Activated T-helper 9 cell treated with anti-CD3 and anti-CD28 coated beads, Interleukin-2, amount 50 U/mL, for 16 hours (primary cell): ENCODE measurements around the gene UBP1.
"Not testable (repeated sequence)": the region's sequence is repeated elsewhere in the genome, so short reads cannot be mapped to it uniquely, and the experiment has no call there.

ENCODE experiments used
- DNase-seq: peaks from one replicate; pipeline ENCODE4 v3.0.0-alpha.2; 2020; ENCODE audit warnings: low read depth

UBP1 gene

GRCh38 chr3:33433843-33434242 is 6.4 kb downstream of the UBP1 start:
- DNase-seq, result no peak

- DNase-seq, result no peak
Observed at GRCh38 chr3:33430571-33430970, 9.6 kb downstream of the UBP1 start.

DNA sequence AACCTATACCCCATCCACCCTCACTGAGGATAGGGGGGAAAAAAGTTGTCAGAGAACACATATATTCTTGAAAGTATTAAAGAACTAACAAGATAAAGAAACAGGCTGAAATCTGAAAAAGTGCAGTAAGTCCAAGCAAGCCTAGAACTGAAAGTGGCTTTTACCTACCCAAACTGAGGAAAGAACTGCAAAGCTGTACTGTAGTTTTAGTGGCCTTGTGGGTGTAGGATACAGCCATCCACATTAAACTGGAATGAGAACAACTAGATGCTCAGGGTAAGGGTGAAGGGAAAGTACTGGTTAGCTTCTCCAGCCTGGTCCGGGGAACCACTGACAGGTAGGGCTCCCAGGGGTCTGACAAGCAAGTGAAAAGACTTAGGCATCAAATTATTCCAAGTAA is 10.1 kb downstream of the UBP1 start:
- no peak for DNase-seq

- not testable (repeated sequence) for DNase-seq
Observed at GRCh38 chr3:33429306-33429705, 10.9 kb downstream of the UBP1 start.

DNA sequence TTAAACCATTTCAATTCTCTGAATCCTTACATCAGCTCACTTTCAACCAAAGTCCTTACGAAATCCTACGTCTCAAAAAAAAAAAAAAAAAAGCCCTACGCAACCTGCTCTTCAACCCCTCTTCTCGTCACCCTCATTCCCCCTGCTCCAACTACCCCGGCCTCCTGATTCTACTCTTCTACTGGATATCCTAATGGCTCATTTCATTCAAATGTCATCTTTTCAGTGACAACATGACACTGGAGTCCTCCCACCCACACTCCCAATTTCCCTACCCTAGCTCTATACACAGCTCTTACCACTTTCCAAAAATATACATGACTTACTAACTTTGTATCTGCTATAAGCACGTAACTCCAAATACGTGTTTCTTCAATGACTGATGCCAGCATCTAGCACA is 11.5 kb downstream of the UBP1 start:
- DNase-seq, result no peak

- no peak for DNase-seq
Observed at GRCh38 chr3:33426630-33427317, 13.4 kb downstream of the UBP1 start.

GRCh38 chr3:33426068-33426467 is 14.1 kb downstream of the UBP1 start:
- no peak for DNase-seq

DNA sequence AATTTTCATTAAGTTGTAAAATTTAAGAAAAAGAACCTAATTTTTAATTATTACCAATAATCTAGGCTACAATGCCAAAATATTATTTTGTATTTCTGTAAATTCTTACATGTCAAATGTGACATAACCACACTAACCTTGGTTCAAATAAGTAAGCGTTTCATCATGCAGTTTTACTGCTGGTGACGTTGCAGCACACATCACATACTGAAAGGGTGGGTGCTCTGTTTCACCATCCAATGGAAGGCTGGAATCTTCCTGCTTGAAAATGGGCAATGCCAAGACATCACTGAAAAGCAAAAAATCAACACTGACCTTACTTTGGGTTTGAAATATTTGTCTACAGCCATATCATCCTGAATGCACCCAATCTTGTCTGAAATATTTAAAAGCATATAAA is 14.8 kb downstream of the UBP1 start:
- no peak for DNase-seq

GRCh38 chr3:33424606-33425452 is 15.4 kb downstream of the UBP1 start:
- DNase-seq, result no peak

DNA sequence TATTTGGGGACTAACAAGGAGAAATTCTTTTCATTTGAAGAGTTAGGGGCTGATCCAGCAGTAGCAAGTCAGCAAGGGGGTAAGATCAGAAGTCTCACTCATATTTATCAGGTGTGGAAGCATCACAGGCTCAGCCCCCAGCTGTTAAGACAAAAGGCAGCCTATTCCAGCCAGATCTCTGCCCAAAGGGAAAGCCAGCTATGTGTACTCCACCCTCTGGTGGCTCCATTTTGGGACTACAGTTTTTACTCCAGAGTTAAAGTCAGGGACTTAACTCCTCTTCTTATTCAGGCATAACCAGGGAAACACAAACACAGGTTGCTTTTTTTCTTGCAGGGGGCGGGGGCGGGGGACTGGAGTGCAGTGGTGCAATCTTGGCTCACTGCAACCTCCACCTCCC is 19.2 kb downstream of the UBP1 start:
- DNase-seq, result no peak

DNA sequence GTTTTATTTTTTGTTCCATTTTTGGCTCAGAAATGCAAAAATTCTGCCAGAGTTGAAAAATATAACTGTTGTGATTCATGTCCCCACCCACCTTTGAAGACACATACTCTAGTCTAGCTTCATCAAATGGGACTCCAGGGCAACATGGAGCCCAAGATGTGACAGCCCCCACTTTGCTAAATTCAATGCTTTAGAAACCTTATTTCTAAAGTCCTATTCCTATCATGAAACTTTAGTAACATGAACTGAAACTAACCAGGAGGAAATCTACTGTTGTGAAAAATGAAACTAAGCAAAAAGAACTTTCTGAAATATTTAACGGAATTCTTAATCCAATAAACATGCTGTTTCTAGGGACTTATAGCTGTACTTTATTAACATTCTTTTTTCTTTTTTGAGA is 20.3 kb downstream of the UBP1 start:
- DNase-seq, result no peak

GRCh38 chr3:33417066-33417673 is 23.0 kb downstream of the UBP1 start:
- DNase-seq, result no peak

GRCh38 chr3:33410816-33411215 is 29.4 kb downstream of the UBP1 start:
- not testable (repeated sequence) for DNase-seq

- no peak for DNase-seq
Observed at GRCh38 chr3:33403756-33404155, 36.4 kb downstream of the UBP1 start.

DNA sequence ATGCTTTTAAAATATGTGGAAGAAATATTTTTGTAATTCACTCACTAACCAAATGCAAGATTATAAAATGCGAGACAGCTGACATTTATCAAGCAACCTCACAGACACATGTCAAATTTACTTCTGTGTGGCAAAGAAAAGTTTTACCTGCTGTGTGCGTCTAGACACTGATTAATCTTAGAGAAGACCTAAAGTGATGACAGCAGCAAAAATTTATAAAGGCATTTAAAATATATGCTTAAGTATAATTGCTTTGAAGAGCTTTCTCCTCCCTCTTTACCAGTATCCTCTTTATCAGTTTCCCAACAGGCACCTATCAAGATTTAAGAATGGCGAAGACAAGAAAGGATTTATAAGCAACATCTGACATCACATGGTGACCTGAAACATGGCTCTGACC is 37.3 kb downstream of the UBP1 start:
- no peak for DNase-seq

GRCh38 chr3:33401781-33402180 is 38.4 kb downstream of the UBP1 start:
- no peak for DNase-seq

DNA sequence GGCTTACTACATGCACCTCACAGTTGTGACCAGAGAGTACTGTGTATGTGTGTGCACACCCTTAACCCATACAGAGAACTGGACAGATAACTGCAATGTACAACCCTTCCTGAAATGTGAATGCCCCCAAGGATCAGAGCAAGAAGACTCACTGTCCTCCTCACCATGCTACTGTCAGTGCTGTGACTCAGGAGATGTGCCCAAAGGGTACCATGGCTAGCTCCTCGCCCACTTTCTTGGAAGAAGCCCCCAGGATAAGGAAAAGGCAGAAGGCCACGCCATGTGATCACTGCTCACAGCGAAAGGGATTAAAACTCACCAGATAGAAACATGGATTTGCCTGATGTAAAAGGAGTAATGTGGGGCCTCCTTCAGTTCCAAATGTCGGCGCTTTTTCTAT is 41.8 kb downstream of the UBP1 start:
- DNase-seq, result no peak

GRCh38 chr3:33395900-33396299 is 44.3 kb downstream of the UBP1 start:
- no peak for DNase-seq

DNA sequence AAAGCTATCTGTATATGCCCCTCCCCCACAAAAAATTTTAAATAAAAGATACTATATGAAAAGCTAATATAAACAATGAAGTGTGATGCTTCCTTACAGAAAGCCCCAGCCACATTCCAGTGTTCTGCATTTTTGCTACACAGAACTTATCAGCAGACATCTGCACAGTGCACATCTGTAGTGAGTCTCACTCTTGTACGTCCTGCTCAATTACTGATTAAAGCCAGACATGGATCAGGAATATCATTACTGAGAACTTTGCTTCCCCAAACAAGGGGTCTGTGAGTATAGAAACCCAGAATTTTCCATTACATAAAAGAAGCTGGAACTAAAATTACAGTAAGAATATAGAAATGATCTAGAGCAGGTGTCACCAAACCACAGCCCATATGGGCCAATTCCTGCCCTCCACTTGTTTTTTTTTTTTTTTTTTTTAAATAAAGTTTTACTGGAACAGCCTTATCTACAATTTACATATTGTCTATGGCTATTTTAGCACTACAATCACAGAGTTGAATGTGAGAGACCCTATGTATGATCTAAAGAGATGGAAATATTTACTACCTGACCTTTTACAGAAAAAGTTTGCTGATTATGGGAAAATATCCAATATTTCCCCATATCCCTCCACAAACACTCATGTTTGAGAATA is 45.7 kb downstream of the UBP1 start:
- no peak for DNase-seq

DNA sequence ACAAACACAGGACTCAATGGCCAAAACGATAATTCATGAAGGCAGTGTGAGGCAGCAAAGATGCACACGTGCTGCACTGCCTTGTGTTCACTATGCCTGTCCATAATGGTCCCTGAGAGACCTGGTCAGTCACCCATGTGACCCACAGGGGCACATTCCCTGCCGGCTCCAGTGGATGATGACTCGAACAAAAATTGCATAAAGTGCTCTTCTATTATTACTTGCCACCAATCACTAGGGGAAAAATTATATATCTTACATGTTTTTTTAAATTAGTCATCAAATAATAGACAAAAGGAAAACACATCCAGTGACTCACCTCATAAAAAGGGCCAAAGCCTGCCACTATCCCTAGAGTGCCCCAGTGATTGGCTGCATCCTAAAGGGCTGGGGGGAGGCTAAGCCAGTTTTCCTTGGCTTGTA is 47.5 kb downstream of the UBP1 start:
- no peak for DNase-seq

DNA sequence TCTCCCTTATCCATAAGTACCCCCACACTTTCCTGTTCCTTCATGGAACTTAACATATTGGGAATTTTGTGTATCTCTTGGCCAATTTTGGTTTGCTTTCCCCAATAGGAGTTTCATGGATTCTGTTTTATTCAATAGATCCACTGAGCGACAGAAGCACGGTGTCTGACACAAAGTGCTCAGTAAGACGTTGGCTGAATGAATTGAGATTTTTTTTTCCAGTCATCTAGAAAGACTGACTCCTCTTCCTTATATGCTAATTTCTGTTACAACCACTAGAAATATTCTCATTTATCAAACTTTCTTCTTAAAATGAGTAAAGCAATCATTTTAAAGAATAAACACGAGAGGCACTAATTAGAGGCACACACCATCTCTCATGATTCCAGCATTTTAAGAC is 48.1 kb downstream of the UBP1 start:
- no peak for DNase-seq

DNA sequence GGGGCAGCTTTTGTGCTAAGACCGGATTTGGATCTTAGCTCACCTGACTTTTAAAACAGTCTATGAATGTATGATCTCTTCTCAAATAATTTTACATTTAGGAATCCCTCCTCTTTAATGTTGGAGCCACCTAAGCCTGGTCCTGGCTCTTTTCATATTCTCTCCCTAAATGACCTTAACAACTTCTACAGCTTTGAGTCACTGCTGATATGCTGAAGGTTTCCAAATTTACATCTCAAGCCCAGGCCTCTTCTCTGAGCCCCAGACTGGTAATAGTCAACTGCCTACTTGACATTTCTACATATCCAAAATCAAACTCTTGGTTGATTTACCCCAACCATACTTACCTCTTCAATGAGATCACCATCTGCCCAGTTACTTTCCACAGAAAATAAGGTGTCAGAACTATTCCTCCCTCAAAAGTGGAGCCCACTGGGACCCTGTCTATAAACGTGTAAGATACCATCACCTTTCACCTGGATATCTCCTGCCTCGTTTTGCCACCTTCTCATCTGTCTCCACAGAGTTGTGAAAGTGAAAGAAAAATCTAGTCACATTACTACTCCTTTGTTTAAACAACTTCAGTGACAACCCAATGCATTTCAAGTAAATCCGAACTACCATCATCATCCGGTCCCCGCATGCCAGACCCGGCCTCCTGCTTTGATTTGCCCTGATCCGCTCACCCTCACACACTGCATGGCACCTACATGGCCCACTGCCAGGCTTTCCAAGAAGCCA is 48.8 kb downstream of the UBP1 start:
- no peak for DNase-seq
